KG1 (cell line): ENCODE data around the gene GYPC.
"Not testable (repeated sequence)": the region's sequence is repeated elsewhere in the genome, so short reads cannot be mapped to it uniquely, and the experiment has no call there.

Experiments used
- DNase-seq: peaks from one replicate; lab custom pipeline; 2025; lab: John Stamatoyannopoulos, UW

The GYPC gene, protein sequence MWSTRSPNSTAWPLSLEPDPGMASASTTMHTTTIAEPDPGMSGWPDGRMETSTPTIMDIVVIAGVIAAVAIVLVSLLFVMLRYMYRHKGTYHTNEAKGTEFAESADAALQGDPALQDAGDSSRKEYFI

GRCh38 chr2:126655500-126656430, at the start of gene GYPC:
Gene GYPC, plus strand, starts transcription at chr2:126656158. Its CDS starts 106 bp downstream, at chr2:126656264.
- peak; percentile 71 for DNase-seq

DNA sequence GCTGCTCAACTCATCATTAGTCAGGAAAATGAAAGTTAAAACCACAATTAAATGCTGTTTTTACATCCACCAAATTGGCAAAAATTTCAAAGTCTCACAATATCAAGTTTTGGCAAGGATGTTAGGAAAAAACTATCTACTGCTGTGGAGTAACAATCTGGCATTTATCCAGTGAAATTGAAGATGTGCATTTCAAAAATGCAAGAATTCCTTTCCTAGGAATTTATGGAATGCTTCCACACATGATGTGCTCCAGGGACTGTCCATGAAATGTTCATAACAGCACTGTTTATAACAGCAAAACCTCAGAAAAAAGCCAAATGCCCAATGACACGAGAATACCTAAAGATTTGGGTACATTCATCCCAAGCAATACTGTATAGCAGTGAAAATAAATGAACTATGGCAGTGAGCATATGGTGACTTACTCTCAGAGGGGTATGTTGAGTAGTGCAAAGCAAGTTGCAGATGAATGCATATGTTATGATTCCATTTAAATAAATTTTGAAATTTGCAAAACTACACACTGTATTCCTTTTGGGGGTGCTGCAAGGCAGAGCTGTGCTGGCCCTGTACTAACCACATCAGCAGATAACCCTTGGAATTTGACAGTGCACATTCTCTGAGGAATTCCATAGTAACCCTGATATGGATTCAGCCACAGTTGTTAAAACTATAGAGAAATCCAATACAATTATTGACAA, 41.3 kb upstream of the GYPC start:
- no peak for DNase-seq

DNA sequence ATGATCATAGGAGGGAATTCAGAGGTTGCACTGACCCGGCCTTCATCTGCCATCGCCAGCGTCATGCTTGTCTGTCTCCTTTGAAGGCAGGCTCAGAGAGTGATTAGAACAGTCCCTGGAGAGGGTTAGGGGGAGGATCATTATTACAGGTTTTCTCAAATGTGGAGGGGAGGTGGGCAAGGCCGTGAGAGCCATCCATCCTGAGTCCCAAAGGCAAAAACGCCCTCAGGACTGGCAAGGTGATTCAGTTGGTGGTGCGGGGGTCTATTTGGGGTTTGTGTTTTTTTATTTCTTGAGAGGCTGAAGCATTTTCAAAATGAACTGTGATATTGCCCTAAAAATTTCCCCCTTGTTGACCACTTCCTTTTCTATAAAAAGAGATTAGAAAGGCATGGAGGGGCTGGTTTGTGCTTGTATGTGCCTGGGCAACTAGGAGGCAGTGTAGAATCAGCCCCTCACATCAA, 39.3 kb upstream of the GYPC start:
- no peak for DNase-seq

GRCh38 chr2:126620302-126620701, 35.7 kb upstream of the GYPC start:
- no peak for DNase-seq

GRCh38 chr2:126623000-126623399, 33.0 kb upstream of the GYPC start:
- DNase-seq = no peak

DNA sequence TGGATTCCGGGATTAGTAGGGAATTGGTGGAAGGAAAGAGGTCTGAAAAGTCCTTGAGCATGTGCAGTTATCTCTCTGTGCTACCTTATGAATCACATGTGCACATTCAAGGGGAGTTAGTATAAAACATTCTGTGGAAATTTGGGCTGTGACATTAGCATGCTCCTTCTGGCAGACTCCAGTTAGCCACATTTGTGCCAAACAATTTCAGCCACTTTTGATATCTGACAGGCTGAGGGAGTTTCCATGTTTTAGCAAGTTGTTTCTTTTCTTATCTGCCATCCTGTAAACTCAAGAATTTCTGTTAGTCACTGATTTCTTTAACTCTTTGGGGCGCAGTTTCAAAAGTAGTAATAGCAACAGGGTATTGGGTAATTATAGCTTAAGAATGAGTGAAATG, 28.3 kb upstream of the GYPC start:
- DNase-seq = no peak

GRCh38 chr2:126634273-126634861, 21.6 kb upstream of the GYPC start:
- no peak for DNase-seq

- no peak for DNase-seq
These were observed 20.7 kb upstream of the GYPC start for GRCh38 chr2:126635281-126635680.

- no peak for DNase-seq
These were observed 20.2 kb upstream of the GYPC start for GRCh38 chr2:126635736-126636135.

- no peak for DNase-seq
These were observed 18.6 kb upstream of the GYPC start for GRCh38 chr2:126637386-126637785.

GRCh38 chr2:126638746-126639145, 17.2 kb upstream of the GYPC start:
- no peak for DNase-seq

DNA sequence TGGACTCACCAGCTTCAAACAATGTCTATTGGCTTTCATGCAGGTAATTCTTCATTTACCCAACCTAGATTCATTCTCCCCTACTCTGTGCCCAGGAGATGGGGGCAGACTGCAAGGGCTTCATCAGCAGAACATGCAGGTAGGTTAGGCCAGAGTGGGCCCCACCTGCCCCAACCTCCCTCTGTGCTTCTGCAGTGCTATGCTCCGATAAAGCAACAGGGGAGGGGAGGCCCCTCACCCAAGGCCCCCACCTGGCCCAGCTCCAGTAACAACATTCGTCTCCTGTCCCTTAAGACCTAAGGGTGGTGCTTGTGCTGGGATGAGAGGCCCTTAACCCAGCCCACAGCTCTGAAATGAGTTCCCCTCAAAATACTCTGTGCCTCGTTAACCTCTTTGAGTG, 16.7 kb upstream of the GYPC start:
- DNase-seq = no peak

GRCh38 chr2:126641294-126641693, 14.7 kb upstream of the GYPC start:
- DNase-seq = not testable (repeated sequence)

GRCh38 chr2:126642031-126642430, 13.9 kb upstream of the GYPC start:
- no peak for DNase-seq

GRCh38 chr2:126643431-126643830, 12.5 kb upstream of the GYPC start:
- no peak for DNase-seq

DNA sequence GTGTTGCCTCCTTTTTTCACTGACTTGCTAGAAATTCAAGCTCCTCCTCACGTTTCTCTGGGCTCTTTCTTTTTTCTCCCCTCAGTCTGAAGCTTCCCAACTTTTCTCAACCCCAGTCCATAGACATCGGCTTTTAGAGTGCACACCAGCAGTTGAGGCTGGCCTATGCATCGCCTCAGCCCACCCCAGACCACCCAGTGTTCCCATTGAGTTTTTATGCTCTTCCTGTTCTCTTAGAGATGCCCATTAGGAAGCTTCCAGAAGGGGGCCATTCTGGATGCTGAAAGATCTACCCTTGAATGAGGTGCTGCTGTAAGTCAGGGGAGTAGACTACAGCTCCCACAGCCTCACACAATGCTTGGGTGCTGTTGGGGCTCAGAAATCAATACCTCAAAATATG, 12.0 kb upstream of the GYPC start:
- no peak for DNase-seq

GRCh38 chr2:126644630-126645191, 11.2 kb upstream of the GYPC start:
- DNase-seq = peak; percentile 23

GRCh38 chr2:126645211-126645618, 10.7 kb upstream of the GYPC start:
- DNase-seq = no peak

DNA sequence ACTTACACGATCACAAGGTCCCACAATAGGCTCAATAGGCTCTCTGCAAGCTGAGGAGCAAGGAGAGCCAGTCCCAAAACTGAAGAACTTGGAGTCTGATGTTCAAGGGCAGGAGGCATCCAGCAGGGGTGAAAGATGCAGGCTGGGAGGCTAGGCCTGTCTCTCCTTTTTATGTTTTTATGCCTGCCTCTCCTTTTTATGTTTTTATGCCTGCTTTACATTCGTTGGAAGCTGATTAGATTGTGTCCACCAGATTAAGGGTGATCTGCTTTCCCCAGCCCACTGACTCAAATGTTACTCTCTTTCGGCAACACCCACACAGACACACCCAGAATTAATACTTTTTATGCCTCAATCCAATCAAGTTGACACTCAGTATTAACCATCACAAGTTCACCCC, 9.9 kb upstream of the GYPC start:
- DNase-seq = no peak

DNA sequence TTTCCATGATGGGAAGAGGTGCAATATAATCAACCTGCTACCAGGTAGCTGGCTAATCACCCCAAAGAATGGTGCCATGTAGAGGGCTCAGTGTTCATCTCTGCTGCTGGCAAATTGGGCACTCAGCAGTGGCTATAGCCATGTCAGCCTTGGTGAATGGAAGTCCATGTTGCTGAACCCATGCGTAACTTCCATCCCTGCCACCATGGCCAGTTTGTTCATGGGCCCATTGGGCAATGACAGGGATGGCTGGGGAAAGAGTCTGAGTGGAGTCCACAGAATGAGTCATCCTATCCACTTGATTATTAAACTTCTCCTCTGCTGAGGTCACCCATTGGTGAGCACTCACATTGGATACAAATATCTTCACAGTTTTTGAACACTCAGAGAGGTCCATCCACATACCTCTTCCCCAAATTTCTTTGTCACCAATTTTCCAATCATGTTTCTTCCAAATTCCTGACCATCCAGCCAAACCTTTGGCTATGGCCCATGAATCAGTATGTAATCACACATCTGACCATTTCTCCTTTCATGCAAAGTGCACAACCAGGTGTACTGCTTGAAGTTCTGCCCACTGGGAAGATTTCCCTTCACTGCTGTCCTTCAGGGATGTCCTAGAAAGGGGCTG, 8.1 kb upstream of the GYPC start:
- not testable (repeated sequence) for DNase-seq

DNA sequence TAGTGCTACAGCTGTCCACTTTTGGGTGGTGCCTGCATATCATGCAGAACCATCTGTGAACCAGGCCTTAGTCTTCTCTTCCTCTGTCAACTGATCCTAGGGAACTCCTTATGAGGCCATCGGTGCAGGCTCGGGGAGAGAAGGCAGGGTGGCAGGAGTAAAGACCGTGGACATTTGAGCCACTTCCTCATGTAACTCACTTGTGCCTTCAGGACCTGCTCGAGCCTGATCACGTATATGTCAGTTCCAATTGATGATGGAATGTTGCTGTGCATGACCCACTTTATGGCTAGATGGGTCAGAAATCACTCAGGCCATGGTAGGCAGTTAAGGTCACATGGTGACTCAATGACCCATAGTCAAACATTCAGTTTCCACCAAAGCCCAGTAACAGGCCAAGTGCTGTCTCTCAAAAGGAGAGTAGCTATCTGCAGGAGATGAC, 7.6 kb upstream of the GYPC start:
- DNase-seq = not testable (repeated sequence)

DNA sequence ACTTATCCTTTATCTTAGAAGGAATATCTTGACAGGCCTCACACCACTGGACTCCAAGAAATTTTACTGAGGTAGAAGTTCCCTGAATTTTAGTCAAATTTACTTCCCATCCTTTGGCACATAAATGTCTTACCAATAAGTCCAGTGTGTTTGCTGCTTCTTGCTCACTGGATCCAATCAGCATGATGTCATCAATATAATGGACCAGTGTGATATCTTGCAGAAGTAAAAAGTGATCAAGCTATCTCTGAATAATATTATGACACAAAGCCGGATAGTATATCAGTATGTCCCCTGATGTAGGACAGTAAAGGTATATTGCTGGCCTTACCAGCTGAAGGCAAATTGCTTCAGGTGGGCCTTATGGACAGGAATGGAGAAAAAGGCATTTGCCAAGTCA, 6.9 kb upstream of the GYPC start:
- DNase-seq = no peak
